GM21825 (cell line): ENCODE results near the gene ADAMTSL1.

Source experiments
- ATAC-seq: cut with Tn5 transposase; IDR thresholded peaks from one replicate; pipeline ENCODE4 v1.9.1; 2021; ENCODE audit warnings: mild to moderate bottlenecking, moderate library complexity; ENCODE audit not compliant: unreplicated experiment

The ADAMTSL1 gene

DNA sequence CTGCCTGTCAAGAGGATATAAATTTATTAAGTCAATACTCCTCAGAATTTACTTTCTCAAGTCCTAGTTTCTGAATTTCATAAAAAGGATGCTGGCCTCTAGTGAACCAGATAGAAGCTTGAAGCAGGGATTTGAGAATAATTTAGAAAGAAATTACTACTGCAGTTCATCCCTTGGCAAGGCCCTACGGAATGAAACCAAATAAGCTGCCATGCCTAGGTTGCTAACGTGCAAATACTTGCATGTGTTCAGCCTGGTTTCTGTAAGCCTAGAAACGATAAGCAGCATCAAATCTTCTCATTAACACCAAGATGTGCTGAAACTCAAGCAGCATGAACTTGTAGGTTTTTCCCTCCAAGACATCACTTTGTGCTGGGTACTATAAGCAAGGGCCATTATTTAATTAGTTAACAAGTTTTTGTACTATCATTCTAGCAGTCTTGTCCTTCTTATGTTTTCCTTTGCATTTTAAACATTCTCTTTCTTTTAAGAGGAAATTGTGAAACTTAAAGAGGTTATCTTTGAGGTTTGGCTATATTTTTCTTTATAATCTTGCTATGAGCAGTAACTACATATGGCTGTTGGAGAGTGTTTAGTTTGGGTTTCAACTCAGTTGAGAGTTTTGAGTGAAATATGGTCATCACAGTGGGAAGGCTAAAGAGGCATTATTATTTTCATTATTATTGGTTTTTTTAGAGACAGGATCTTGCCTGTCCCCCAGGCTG is 71.8 kb downstream of the ADAMTSL1 start:
- no peak for ATAC-seq

DNA sequence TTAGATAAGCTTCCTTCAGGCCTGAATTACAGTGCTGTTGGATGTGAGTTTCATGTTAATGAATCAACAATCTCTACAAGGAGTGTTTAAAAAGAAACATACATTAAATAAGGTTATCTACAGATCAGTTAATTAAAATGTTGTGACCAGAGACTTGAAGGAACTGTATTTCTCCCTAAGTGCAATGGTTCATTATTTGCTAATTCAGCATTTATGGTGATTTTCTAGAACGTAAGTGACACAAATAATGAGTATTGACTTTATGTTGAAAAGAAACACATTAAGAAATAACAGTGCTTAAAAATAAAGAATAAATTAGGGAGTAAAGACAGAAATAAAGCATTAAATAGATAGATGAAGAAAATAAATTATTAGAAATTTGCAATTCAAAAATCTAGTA is 74.5 kb downstream of the ADAMTSL1 start:
- ATAC-seq = no peak

GRCh38 chr9:18549772-18550171 is 75.8 kb downstream of the ADAMTSL1 start:
- no peak for ATAC-seq

DNA sequence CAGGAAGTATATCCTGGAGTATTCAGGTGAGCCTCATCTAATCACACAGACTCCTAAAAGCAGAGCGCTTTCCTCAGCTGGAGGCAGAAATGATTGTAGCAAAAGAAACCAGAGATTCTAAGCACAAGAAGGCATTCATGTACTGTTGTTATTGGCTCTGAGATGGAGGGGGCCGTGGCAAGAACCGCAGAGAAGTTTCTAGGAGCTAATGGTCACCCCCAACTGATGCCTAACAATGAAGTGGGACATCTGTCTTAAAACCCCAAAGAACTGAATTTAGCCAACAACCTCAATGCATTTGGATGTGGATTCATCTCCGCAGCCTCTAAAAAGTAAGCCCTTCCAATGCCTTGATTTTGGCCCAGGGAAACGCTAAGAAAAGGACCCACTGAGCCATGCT is 76.3 kb downstream of the ADAMTSL1 start:
- no peak for ATAC-seq

- no peak for ATAC-seq
These were observed 80.3 kb downstream of the ADAMTSL1 start for GRCh38 chr9:18554244-18554643.

- no peak for ATAC-seq
These were observed 81.3 kb downstream of the ADAMTSL1 start for GRCh38 chr9:18555105-18555883.

- no peak for ATAC-seq
These were observed 90.3 kb downstream of the ADAMTSL1 start for GRCh38 chr9:18564018-18564880.

DNA sequence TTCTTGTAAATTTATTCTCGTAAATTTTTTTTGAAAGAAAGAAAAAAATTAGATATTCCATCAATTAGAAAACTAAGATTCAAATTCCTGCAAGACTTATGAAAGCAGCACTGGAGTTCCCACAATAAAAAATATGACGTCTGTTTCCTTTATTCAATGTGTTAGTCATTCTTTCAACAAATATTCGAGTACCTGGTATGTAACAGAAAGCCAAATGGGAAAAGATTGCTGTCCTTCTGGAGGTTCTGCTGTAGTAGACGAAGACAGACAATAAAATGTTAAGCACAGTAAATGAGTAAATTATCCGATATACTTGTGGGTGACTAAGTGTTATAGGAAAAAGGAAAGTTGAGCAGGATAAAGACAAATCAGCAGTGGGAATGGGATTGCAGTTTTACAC is 92.2 kb downstream of the ADAMTSL1 start:
- ATAC-seq = no peak

DNA sequence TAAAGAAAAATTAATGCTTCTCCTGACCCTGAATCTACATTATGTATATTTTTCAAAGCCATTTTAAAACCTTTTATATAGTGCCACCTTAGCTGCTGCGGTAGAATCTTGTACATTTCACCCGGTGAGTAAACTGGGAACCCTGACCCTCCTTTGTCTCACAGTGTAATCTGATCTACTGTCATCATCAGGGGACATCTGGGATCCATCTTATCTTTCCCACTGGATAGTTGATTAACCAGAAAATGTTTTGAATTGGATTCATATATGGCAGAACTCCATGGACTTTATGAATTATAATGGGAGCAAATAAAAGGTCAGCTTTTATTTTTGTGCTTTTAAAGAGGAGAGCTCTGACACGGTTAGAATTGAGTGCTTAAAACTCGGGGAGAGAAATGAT is 95.0 kb downstream of the ADAMTSL1 start:
- ATAC-seq = no peak

- ATAC-seq = no peak
These were observed 96.1 kb downstream of the ADAMTSL1 start for GRCh38 chr9:18569941-18570630.

GRCh38 chr9:18573021-18573556 is 99.1 kb downstream of the ADAMTSL1 start:
- no peak for ATAC-seq

- ATAC-seq = no peak
These were observed 101.7 kb downstream of the ADAMTSL1 start for GRCh38 chr9:18575686-18576085.

DNA sequence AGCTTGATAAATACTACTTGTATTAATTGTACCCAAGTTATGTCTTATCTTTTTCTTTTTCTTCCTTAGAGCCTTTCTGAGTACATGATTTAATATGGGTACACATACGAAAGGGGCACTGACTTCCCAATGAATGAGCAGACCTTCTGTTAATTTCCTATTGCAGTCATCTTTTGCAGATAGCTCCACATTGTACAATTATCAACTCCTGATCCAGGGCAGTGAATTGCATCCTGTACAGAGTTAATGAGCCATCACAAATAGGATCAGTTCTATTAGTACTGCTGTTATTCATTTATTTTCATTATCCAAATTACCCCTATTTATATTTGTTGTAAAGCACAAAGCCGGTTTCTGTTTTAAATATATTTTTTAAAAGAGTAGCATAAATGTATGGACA is 105.6 kb downstream of the ADAMTSL1 start:
- ATAC-seq = no peak

GRCh38 chr9:18580151-18580550 is 106.2 kb downstream of the ADAMTSL1 start:
- no peak for ATAC-seq

DNA sequence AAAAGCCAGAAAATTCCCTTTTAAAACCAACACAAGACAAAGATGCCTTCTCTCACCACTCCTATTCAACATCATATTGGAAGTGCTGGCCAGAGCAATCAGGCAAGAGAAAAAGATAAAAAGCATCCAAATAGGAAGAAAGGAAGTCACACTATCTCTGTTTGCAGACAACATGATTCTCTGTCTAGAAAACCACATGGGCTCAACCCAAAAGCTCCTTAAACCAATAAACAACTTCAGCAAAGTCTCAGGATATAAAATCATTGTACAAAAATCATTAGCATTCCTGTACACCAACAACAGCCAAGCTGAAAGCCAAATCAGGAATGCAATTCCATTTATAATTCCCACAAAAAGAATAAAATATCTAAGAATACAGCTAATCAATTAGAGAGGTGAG is 112.0 kb downstream of the ADAMTSL1 start:
- ATAC-seq = no peak

DNA sequence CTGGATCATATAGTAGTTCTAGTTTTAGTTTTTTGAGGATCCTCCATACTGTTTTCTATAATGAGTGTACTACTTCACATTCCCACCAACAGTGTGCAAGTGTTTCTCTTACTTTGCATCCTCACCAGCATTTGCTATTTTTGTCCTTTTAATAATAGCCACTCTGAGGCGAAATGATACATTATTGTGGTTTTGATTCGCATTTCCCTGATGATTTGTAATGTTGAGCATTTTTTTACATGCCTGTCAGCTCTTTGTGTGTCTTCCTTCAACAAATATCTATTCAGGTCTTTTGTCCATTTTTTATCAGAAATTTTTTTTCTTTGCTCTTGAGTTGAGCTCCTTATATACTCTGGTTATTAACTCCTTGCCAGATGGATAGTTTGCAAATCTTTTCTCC is 114.0 kb downstream of the ADAMTSL1 start:
- ATAC-seq = no peak

- ATAC-seq = no peak
These were observed 117.3 kb downstream of the ADAMTSL1 start for GRCh38 chr9:18591261-18591660.

GRCh38 chr9:18594837-18595236 is 120.9 kb downstream of the ADAMTSL1 start:
- ATAC-seq = no peak

DNA sequence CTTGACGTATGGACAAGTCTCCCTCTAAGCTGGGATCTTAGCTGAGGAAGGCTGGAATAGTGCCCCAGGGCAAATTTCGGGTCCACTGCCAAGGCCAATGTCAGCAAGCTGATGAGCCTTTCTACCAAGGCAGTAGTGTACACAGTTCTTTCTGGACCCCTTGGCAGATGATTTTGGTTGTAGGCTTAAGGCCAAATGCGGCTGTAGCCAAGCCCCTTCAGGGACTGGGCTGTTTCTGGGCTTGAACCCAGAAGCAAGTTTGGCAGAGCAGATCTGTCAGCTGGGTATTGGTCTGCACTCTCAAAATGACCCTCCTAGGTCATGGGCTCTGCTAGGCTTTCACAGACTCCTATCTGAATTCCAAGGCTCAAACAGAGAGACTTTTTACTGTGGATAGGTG is 121.6 kb downstream of the ADAMTSL1 start:
- ATAC-seq = no peak

DNA sequence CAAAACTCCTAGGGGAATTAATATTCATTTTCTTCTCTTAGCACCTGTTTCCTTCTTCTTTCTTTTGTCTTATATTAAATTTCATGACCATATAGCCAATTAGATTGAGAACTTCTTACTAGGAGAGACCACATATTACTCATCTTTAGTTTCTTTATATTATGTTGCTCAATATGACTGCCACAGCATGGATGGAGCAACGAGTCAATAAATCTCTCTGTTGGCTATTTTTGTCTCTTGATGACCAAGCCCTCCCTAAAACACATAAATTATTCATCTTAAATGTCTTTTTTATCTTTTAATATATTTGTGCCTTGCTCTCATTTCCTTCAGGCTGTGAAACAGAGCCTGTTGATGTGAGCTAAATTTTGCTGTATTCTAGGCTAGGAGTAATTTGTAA is 123.0 kb downstream of the ADAMTSL1 start:
- no peak for ATAC-seq

DNA sequence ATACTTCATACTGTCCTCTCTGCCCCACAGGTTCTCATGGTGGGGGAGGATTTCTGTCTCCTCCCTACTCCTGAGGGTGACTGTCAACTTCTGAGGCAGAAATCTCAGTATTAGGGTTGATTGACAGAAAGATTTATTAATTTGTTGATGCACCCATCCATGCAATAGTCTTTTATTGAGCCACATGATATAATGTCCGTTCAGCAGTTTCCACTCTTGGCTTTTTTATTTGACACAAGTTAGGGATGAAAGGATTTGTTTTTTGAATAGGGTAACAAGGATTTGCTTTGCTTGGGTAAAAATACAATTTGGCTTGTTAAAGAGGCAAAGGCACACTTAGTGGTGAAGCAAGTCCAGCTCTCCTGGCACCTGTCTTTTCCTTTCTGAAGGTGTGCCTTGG is 125.0 kb downstream of the ADAMTSL1 start:
- ATAC-seq = no peak
